Measurements from ENCODE around the gene UBC. TPM values are rescaled to one million over a fixed set of nuclear protein-coding genes. Genes with fewer than 3 reads are reported as not detected.

The UBC gene
- total RNA-seq, 1 experiment from 2014 or later, result 1,259 TPM

GRCh38 chr12:124896461-124896860 lies 18.0 kb downstream of the UBC start (continued):
- TF ChIP-seq, protein P1, sequence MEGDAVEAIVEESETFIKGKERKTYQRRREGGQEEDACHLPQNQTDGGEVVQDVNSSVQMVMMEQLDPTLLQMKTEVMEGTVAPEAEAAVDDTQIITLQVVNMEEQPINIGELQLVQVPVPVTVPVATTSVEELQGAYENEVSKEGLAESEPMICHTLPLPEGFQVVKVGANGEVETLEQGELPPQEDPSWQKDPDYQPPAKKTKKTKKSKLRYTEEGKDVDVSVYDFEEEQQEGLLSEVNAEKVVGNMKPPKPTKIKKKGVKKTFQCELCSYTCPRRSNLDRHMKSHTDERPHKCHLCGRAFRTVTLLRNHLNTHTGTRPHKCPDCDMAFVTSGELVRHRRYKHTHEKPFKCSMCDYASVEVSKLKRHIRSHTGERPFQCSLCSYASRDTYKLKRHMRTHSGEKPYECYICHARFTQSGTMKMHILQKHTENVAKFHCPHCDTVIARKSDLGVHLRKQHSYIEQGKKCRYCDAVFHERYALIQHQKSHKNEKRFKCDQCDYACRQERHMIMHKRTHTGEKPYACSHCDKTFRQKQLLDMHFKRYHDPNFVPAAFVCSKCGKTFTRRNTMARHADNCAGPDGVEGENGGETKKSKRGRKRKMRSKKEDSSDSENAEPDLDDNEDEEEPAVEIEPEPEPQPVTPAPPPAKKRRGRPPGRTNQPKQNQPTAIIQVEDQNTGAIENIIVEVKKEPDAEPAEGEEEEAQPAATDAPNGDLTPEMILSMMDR (IDR thresholded peaks at IDR 0.05 in 2 of 3, conservative IDR thresholded peaks at IDR 0.05 in 1 of 3; ENCODE audit: borderline replicate concordance in 1 of 3, insufficient read depth in 1 of 3, low read depth in 2 of 3, low read length in 2 of 3), result no peak
- TF ChIP-seq ELF1 (IDR thresholded peaks at IDR 0.05; ENCODE audit: borderline replicate concordance, low read depth) (no peak), MAX (IDR thresholded peaks at IDR 0.05) (no peak), POLR2A (IDR thresholded peaks at IDR 0.05; ENCODE audit: borderline replicate concordance, extremely low read depth, insufficient read depth, insufficient read length) (no peak)

GRCh38 chr12:124893792-124894516 lies 20.5 kb downstream of the UBC start:
- H3K27me3 ChIP-seq (ENCODE audit: insufficient read depth, low read length), result no peaks in the 10 kb centered on the region
- H2AFZ ChIP-seq (ENCODE audit: low read depth, low read length, poor library complexity, severe bottlenecking), result no peak overlapping the region
- POLR2A ChIA-PET, result no interaction called here
- no peaks in the 10 kb centered on the region for H4K20me1 ChIP-seq (ENCODE audit: insufficient read depth)
- ATAC-seq (no peak), DNase-seq (ENCODE audit: low read depth, low spot score) (no peak)
- H3K27ac ChIP-seq (ENCODE audit: low read depth, low read length), result no peak overlapping the region
- H3K9me3 ChIP-seq (ENCODE audit: control insufficient read depth in 1 of 2, insufficient read depth in 1 of 2, low read depth in 1 of 2, low read length in 2 of 2), result peaks cover 0 to 3% of the 10 kb centered on the region in 2 experiments; a peak in 1 of 4 replicates
- peaks cover 4 to 9% of the 10 kb centered on the region in 2 experiments; a peak in 2 of 4 replicates for H3K4me1 ChIP-seq (ENCODE audit: control insufficient read depth in 1 of 2, insufficient read depth in 2 of 2, low read length in 2 of 2)
- RAD21 ChIA-PET (ENCODE audit: low non-redundant PET in 1 of 2, low total read pairs in 2 of 2, uncharacterized antibody in 2 of 2, unreplicated experiment in 2 of 2), result no interaction called here
- no peak overlapping the region for H3K4me3 ChIP-seq (replicated peaks in 1 of 2; ENCODE audit: low read depth in 1 of 2, low read length in 2 of 2)
- no peaks in the 10 kb centered on the region for H3K36me3 ChIP-seq (ENCODE audit: control insufficient read depth in 1 of 2, insufficient read depth in 2 of 2, low read length in 2 of 2)
- H3K9me2 ChIP-seq (ENCODE audit: insufficient read depth), result no peaks in the 10 kb centered on the region
- intact Hi-C loops (cut with micrococcal nuclease), result no loop called here
- no peak overlapping the region for H3K4me2 ChIP-seq (ENCODE audit: low read length)
- CTCF ChIA-PET, result no interaction called here
- no TSS peak for BruUV-seq (replicated peaks)
- H3K9ac ChIP-seq (ENCODE audit: low read length), result no peak overlapping the region
- no peaks in the 10 kb centered on the region for H3K79me2 ChIP-seq (ENCODE audit: insufficient read depth, low read length)
- TF ChIP-seq, protein P2, sequence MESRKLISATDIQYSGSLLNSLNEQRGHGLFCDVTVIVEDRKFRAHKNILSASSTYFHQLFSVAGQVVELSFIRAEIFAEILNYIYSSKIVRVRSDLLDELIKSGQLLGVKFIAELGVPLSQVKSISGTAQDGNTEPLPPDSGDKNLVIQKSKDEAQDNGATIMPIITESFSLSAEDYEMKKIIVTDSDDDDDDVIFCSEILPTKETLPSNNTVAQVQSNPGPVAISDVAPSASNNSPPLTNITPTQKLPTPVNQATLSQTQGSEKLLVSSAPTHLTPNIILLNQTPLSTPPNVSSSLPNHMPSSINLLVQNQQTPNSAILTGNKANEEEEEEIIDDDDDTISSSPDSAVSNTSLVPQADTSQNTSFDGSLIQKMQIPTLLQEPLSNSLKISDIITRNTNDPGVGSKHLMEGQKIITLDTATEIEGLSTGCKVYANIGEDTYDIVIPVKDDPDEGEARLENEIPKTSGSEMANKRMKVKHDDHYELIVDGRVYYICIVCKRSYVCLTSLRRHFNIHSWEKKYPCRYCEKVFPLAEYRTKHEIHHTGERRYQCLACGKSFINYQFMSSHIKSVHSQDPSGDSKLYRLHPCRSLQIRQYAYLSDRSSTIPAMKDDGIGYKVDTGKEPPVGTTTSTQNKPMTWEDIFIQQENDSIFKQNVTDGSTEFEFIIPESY (IDR thresholded peaks at IDR 0.05; ENCODE audit: extremely low read depth, insufficient replicate concordance, low read length), result no peak
- no peak for TF ChIP-seq YY1 (IDR thresholded peaks at IDR 0.05; ENCODE audit: extremely low read depth, insufficient replicate concordance, low read depth, low read length)
- TF ChIP-seq ELF1 (IDR thresholded peaks at IDR 0.05; ENCODE audit: borderline replicate concordance, low read depth), result no peak
- no peak for TF ChIP-seq CBX3 (IDR thresholded peaks at IDR 0.05; ENCODE audit: low read depth)
- TF ChIP-seq ZNF274 (IDR thresholded peaks at IDR 0.05; ENCODE audit: low read depth, low read length), result no peak
- TF ChIP-seq ATF3 (IDR thresholded peaks at IDR 0.05), result no peak
- no peak for TF ChIP-seq TCF7L2 (IDR thresholded peaks at IDR 0.05; ENCODE audit: borderline replicate concordance, extremely low read depth, insufficient read depth, insufficient read length)
- no peak for TF ChIP-seq SP1 (IDR thresholded peaks at IDR 0.05; ENCODE audit: low read depth)
- TF ChIP-seq FOSL1 (IDR thresholded peaks at IDR 0.05; ENCODE audit: low read depth), result no peak
- TF ChIP-seq EGR1 (IDR thresholded peaks at IDR 0.05; ENCODE audit: low read depth), result no peak
- no peak for TF ChIP-seq EZH2 (IDR thresholded peaks at IDR 0.05)
- no peak for TF ChIP-seq POLR2A (IDR thresholded peaks at IDR 0.05; ENCODE audit: borderline replicate concordance, extremely low read depth, insufficient read depth, insufficient read length)
- TF ChIP-seq MAX (IDR thresholded peaks at IDR 0.05), result no peak
- no peak for TF ChIP-seq SRF (IDR thresholded peaks at IDR 0.05; ENCODE audit: low read depth)
- no peak for TF ChIP-seq JUND (IDR thresholded peaks at IDR 0.05)
- TF ChIP-seq ZFX (IDR thresholded peaks at IDR 0.05), result no peak
- TF ChIP-seq RAD21 (IDR thresholded peaks at IDR 0.05; ENCODE audit: low read depth), result no peak
